GM18867 (cell line): ENCODE data around the gene EHMT1.

Source experiments
- ATAC-seq: cut with Tn5 transposase; IDR thresholded peaks from one replicate; pipeline ENCODE4 v1.9.1; 2021; ENCODE audit warnings: mild to moderate bottlenecking, moderate library complexity; ENCODE audit not compliant: unreplicated experiment

Gene EHMT1

GRCh38 chr9:137643921-137644320 lies 25.1 kb downstream of the EHMT1 start:
- ATAC-seq: no peak

GRCh38 chr9:137645211-137645610 lies 26.4 kb downstream of the EHMT1 start:
- ATAC-seq: no peak

DNA sequence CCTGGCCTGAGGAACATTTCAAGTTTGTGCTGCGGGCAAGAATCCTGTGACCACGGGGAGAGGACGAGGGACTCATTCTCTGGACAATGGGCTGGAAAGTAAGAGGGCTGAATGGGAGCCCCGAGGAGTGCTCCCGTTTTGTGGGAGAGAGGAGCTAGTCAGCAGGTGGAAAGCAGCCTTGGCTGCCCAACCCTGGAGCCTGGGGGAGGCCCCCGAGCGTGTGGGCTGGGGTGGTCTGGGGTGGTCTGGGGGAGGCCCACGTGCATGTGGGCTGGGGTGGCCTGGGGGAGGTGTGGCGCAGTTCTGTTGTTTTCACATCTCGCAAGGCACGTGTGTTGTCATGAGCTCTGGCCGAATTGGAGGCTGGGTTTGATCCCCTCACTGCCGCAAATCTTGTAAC lies 27.5 kb downstream of the EHMT1 start:
- no peak for ATAC-seq

GRCh38 chr9:137647096-137647714 lies 28.4 kb downstream of the EHMT1 start:
- ATAC-seq: no peak

DNA sequence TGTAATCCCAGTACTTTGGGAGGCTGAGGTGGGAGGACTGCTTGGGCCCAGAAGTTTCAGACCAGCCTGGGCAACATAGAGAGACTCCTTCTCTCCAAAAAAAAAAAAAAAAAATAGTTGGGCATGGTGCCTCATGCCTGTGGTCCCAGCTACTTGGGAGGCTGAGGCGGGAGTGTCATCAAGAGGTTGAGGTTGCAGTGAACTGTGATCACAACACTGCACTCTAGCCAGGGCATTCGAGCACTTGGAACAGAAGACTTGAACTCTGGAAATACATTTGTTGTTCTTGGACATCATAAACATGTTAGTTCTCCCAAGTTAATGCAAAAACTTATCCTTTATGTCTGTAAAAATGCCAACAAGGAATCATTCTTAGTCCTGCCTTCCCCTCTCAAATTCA lies 29.6 kb downstream of the EHMT1 start:
- no peak for ATAC-seq

- no peak for ATAC-seq
These were observed 30.7 kb downstream of the EHMT1 start for GRCh38 chr9:137649553-137649952.

GRCh38 chr9:137650259-137650658 lies 31.5 kb downstream of the EHMT1 start:
- ATAC-seq: no peak

GRCh38 chr9:137650779-137651178 lies 32.0 kb downstream of the EHMT1 start:
- no peak for ATAC-seq

DNA sequence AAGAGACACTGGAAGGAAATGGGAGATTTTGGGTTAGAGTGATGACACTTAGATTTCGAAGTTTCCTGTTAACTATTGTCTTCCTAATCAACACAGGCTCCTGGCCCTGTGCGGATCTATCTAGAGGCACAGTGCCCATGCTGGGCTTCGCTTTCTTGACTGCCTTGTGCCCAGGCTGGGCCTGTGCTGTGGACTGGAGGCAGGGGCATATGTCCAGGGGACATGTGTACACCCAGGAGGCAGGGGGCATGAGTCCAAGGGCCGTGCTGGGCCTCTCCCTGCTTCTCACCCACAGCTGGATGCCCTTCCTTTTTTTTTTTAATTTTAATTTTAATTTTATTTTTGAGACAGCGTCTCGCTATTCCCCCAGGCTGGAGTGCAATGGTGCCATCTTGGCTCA lies 37.6 kb downstream of the EHMT1 start:
- no peak for ATAC-seq

GRCh38 chr9:137657606-137658005 lies 38.8 kb downstream of the EHMT1 start:
- ATAC-seq: no peak

GRCh38 chr9:137658781-137659180 lies 40.0 kb downstream of the EHMT1 start:
- ATAC-seq: no peak

DNA sequence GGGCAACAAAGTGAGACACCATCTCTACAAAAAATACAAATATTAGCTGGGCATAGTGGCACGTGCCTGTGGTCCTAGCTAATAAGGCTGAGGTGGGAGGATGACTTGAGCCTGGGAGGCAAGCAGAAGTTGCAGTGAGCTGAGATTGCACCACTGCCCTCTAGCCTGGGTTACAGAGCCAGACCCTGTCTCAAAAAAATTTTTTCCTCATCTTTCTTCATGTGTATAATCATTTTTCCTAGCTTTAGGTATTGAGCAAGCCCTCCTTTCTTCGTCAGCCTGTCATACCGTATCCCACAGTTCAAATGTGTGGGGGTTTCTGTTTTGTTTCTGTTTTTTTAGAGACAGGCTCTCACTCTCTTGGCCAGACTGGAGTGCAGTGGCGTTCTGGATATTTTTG lies 41.3 kb downstream of the EHMT1 start:
- no peak for ATAC-seq

- ATAC-seq: no peak
These were observed 44.8 kb downstream of the EHMT1 start for GRCh38 chr9:137663584-137663983.

DNA sequence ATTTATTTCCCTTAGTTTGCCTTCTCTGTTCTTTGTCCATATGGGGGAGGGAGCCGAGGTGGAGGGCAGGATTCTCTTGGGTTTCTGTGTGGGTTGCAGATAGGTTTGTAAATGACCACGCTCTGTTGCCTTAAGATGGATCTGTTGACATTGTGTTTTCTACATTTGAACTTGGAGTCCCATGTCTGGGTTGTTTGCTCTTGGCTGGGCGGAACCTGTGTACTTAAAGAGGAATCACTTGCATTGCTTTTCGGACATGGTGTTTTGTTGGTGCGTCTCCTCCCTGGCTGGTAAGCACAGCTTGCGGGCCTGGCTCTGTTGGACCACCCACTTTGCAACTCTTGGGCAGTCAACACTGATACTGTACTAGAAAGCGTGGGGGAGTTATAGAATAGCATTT lies 45.9 kb downstream of the EHMT1 start:
- no peak for ATAC-seq

DNA sequence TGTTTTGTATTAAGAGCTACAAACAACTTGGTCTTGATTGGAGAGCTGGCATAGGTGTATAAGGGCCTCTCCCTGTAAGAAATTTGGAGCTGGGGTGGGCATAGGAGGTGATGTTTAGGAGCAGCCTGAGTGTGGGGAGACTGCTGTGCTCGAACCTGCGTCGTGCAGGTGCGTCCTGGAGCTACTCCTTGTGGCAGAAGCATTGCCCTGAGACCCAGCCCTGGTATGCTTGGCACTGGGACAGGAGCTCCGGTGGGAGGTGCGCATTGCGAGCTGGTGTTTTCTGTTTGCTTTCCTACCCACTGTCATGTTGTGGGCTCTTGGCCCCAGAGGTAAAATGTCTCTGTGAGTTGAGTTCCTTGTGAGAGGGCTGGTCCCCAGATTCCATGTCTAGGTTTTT lies 46.4 kb downstream of the EHMT1 start:
- ATAC-seq: no peak

GRCh38 chr9:137665697-137666512 lies 47.1 kb downstream of the EHMT1 start:
- ATAC-seq: no peak

DNA sequence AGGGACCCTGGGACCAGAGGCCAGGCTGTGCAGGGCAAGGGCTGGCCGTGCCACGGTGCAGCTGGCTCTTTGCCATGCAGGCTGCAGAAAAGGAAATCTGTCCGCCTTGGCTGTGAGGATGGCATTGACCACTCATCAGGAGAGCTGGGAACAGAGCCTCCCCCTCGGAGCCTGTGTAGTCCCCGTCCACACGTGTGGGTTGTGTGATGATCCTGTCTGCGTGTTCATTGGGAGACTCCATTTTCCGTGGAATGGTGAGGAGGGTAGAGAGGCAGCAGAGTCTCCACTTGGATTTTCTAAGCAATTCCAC lies 47.7 kb downstream of the EHMT1 start:
- ATAC-seq: no peak

DNA sequence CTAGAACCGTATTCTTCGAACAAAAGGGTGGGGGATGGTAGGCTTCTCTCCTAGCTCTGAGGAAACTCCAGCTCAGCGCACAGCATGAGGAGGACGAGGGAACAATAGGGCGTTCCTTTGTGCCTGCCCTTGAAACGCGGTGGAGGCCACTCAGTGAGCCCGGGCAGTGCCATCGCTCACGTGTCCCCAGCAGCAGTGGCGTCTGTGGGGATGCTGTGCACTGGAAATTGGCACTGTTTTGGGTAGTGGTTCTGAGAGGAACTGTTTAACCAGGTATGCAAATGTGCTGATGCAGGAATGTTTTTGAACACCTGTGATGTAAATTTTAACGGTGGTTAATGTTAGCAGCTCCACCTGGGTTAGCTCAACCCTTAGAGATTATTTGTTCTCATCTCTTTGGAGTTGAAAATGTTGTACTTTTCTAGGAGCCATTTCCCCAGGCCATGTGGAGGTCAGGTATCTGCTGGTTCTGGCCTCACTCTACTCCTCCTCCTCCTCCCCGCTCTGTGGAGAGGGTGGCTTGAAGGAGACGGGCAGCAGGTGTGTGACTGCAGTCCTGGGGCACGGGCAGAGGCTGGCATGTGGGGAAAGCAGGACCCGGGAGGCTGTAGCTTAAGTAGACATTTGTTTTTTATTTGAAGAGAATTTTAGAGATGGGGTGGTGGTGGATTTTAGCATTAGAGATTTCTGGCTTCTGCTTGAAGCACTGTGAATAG lies 48.3 kb downstream of the EHMT1 start:
- no peak for ATAC-seq

GRCh38 chr9:137668203-137668602 lies 49.4 kb downstream of the EHMT1 start:
- ATAC-seq: no peak

DNA sequence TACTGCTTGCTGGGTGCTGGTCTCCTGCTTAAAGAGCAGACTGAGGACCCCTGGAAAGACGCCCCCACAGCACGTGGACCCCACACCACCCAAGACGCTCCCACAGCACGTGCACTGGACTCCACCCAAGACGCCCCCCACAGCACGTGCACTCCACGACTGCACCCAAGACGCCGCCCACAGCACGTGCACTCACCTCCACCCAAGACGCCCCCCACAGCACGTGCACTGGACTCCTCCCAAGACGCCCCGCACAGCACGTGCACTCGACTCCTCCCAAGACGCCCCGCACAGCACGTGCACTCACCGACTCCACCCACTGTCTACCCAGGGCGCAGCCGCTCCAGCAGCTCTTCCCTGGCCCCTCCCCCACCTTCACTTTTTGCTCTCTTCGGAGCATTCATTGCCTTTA lies 50.5 kb downstream of the EHMT1 start:
- ATAC-seq: no peak

GRCh38 chr9:137670391-137671195 lies 51.8 kb downstream of the EHMT1 start:
- no peak for ATAC-seq
